ENCODE measurements around the gene CEP85.

CEP85 gene

GRCh38 chr1:26203642-26204318 lies 30.2 kb upstream of the CEP85 start:
- Histone ChIP-seq H3K27ac (no peak overlapping the region), H3K9ac (no peak overlapping the region), H3K4me3 (IDR thresholded peaks at IDR 0.05; ENCODE audit: insufficient read depth, low read depth, low read length) (no peak overlapping the region), H2AFZ (ENCODE audit: low read depth) (no peak overlapping the region), H3K4me2 (no peak overlapping the region), H3K79me2 (ENCODE audit: insufficient read depth, low read depth) (no peaks in the 10 kb centered on the region), H3K4me1 (ENCODE audit: low read depth, poor library complexity, severe bottlenecking) (no peaks in the 10 kb centered on the region), H4K20me1 (ENCODE audit: insufficient read depth) (no peaks in the 10 kb centered on the region), H3K27me3 (ENCODE audit: insufficient read depth, low read depth) (no peaks in the 10 kb centered on the region; the same call in 1 of the 2 replicates), H3K36me3 (ENCODE audit: insufficient read depth) (no peaks in the 10 kb centered on the region)
- TF ChIP-seq, protein P1, sequence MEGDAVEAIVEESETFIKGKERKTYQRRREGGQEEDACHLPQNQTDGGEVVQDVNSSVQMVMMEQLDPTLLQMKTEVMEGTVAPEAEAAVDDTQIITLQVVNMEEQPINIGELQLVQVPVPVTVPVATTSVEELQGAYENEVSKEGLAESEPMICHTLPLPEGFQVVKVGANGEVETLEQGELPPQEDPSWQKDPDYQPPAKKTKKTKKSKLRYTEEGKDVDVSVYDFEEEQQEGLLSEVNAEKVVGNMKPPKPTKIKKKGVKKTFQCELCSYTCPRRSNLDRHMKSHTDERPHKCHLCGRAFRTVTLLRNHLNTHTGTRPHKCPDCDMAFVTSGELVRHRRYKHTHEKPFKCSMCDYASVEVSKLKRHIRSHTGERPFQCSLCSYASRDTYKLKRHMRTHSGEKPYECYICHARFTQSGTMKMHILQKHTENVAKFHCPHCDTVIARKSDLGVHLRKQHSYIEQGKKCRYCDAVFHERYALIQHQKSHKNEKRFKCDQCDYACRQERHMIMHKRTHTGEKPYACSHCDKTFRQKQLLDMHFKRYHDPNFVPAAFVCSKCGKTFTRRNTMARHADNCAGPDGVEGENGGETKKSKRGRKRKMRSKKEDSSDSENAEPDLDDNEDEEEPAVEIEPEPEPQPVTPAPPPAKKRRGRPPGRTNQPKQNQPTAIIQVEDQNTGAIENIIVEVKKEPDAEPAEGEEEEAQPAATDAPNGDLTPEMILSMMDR (conservative IDR thresholded peaks at IDR 0.05; ENCODE audit: low read depth, low read length) = no peak

GRCh38 chr1:26210147-26210870 lies 23.7 kb upstream of the CEP85 start:
- H3K27me3 ChIP-seq (ENCODE audit: insufficient read depth, low read depth) = no peaks in the 10 kb centered on the region
- no peak overlapping the region for H3K4me2 ChIP-seq
- no peaks in the 10 kb centered on the region for H4K20me1 ChIP-seq (ENCODE audit: insufficient read depth)
- no peaks in the 10 kb centered on the region for H3K79me2 ChIP-seq (ENCODE audit: insufficient read depth, low read depth)
- H3K36me3 ChIP-seq (ENCODE audit: insufficient read depth) = no peaks in the 10 kb centered on the region
- TF ChIP-seq, protein P1 (conservative IDR thresholded peaks at IDR 0.05; ENCODE audit: low read depth, low read length) = no peak
- no peaks in the 10 kb centered on the region for H3K4me1 ChIP-seq (ENCODE audit: low read depth, poor library complexity, severe bottlenecking)
- H2AFZ ChIP-seq (ENCODE audit: low read depth) = no peak overlapping the region
- no peak overlapping the region for H3K9ac ChIP-seq
- H3K4me3 ChIP-seq (IDR thresholded peaks at IDR 0.05; ENCODE audit: insufficient read depth, low read depth, low read length) = no peak overlapping the region
- H3K27ac ChIP-seq = no peak overlapping the region

DNA sequence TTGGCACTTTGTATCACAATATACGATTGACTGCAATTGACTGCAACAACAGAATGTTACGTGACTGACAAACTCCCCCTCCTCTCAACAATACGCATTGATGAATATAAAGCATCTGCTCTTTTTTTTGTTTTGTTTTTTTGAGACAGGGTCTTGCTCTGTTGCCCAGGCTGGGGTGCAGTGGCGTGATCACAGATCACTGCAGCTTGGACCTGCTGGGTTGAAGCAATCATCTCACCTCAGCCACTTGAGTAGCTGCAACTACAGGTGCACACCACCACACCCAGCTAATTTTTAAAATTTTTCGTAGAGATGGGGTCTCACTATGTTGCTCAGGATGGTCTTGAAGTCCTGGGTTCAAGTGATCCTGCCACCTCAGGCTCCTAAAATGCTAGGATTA lies 21.3 kb upstream of the CEP85 start:
- Histone ChIP-seq H3K4me2 (no peak overlapping the region), H3K4me1 (ENCODE audit: low read depth, poor library complexity, severe bottlenecking) (no peaks in the 10 kb centered on the region), H4K20me1 (ENCODE audit: insufficient read depth) (no peaks in the 10 kb centered on the region), H3K79me2 (ENCODE audit: insufficient read depth, low read depth) (no peaks in the 10 kb centered on the region), H2AFZ (ENCODE audit: low read depth) (no peak overlapping the region), H3K27ac (no peak overlapping the region), H3K27me3 (ENCODE audit: insufficient read depth, low read depth) (no peaks in the 10 kb centered on the region), H3K9ac (no peak overlapping the region), H3K36me3 (ENCODE audit: insufficient read depth) (no peaks in the 10 kb centered on the region), H3K4me3 (IDR thresholded peaks at IDR 0.05; ENCODE audit: insufficient read depth, low read depth, low read length) (no peak overlapping the region)
- TF ChIP-seq, protein P1 (conservative IDR thresholded peaks at IDR 0.05; ENCODE audit: low read depth, low read length) = no peak

DNA sequence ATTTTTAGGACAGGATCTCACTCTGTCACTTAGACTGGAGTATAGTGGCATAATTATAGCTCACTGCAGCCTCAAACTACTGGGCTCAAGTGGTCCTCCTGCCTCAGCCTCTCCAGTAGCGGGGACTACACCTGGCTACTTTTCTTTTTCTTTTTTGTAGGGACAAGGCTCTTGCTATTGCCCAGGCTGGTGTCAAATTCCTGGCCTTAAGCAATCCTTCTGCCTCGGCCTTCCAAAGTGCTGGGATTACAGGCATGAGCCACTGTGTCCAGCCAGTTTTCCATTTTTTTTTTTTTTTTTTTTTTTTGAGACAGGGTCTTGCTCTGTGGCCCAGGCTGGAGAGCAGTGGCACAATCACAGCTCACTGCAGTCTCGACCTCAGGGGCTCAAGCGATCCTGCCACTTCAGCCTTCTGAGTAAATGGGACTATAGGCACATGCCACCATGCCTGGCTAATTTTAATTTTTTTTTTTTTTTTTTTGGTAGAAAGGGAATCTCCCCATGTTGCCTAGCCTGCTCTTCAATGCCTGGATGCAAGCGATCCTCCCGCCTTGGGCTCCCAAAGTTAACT lies 20.6 kb upstream of the CEP85 start:
- Histone ChIP-seq H3K4me3 (IDR thresholded peaks at IDR 0.05; ENCODE audit: insufficient read depth, low read depth, low read length) (no peak overlapping the region), H3K79me2 (ENCODE audit: insufficient read depth, low read depth) (no peaks in the 10 kb centered on the region), H3K4me1 (ENCODE audit: low read depth, poor library complexity, severe bottlenecking) (no peaks in the 10 kb centered on the region), H2AFZ (ENCODE audit: low read depth) (no peak overlapping the region), H3K9ac (no peak overlapping the region), H3K27me3 (ENCODE audit: insufficient read depth, low read depth) (no peaks in the 10 kb centered on the region), H4K20me1 (ENCODE audit: insufficient read depth) (no peaks in the 10 kb centered on the region), H3K4me2 (no peak overlapping the region), H3K36me3 (ENCODE audit: insufficient read depth) (no peaks in the 10 kb centered on the region), H3K27ac (no peak overlapping the region)
- TF ChIP-seq, protein P1 (conservative IDR thresholded peaks at IDR 0.05; ENCODE audit: low read depth, low read length) = no peak

Measured in KMS-11 (cell line).